GM21723 (cell line): ENCODE data around the gene LMO2.
A peak's percentile ranks its signal among the peaks of the same experiment; 100 is the strongest.
"Not testable (repeated sequence)": the region's sequence is repeated elsewhere in the genome, so short reads cannot be mapped to it uniquely, and the experiment has no call there.

ENCODE experiments used
- ATAC-seq: cut with Tn5 transposase; IDR thresholded peaks from one replicate; pipeline ENCODE4 v1.9.1; 2021; ENCODE audit warnings: mild to moderate bottlenecking, moderate library complexity; ENCODE audit not compliant: unreplicated experiment

LMO2 gene

DNA sequence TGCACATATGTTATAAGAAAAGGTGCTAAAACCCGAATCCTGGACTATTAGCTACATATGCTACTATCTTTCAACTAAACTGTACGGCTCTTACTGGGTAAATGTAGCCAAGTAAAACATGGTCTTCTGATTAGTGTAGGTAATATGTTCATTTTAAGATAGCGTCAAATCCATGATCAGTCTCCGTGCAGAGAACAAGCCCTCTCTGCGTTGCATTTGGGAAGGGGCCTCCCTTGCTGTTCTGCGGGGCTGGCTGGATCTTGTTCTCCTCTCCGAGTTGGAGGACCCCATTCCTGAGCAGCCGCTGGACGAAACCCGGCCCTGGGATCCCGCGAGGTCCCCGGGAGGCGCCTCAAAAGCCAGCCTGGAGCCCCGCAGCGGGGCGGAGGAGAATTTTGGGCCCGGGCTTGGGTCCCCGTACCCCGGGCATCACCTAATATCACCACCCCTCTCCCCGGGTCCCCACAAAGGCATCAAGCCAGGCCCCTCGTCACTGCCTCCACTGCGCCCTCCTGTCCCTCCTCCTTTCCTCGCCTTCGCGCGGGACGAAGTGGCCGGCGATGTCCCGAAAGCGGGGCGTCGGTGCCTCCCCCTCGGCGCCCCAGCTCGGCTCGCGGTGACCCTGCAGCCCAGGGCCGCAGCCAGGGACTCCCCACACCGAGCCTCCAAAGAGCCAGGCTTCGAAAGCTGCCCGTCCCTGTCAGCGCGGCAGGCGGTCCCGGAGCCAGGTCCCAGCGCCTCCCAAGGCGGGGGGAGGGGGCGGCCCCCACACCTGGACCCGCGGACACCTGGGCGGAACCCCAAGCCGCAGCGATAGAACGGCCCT is 63.1 kb downstream of the LMO2 start:
- ATAC-seq, result peak; percentile 32

DNA sequence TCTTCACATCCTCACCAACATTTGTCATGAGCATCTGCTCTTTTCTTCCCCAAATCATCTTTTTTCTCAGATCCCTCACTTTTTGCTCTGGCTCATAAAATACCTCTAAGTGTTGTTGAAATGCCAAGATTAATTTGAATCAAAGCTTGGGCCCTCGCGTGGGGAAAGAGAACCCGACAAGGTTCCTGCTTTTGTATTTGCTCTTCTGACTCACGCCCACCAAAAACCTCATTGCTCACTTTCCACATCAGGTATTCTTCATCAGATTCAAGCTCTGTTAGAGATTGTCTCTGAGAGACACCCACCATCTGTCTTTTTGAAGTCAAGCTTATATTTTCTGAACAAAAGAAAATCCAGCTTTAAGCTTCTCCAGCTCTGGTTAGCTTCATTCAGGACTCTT is 64.7 kb downstream of the LMO2 start:
- no peak for ATAC-seq

DNA sequence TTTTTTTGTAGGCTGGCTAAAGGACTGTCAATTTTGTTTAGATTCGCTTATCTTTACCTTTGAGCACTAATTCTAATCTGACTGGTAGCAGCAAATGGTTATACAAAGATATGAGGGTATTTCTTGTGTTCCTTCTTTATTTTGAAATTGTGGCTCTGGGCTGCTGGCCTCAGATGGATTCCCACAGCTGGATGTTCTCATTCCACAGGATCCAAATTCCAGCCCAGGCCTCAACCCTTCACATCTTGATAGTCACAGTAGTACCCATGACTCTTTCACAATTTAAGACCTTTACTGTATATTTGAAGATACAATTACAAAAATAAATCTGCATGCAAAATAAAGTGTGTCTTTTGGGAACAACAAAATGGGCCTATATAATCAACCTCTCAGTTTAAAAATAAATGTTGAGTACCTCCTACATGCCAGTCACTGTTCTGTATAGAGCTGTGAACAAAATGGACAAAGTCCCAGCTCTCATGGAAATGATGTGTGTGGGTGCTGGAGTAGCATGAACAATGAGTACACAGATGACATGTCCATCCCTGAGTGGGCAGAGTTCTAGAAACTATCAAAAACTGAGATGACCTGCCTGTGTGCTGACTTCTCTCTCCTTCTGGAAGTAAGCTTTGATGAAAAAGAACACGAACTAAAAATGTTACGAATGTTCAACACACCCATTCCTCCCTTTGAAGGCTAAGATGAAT is 65.9 kb downstream of the LMO2 start:
- ATAC-seq, result no peak

DNA sequence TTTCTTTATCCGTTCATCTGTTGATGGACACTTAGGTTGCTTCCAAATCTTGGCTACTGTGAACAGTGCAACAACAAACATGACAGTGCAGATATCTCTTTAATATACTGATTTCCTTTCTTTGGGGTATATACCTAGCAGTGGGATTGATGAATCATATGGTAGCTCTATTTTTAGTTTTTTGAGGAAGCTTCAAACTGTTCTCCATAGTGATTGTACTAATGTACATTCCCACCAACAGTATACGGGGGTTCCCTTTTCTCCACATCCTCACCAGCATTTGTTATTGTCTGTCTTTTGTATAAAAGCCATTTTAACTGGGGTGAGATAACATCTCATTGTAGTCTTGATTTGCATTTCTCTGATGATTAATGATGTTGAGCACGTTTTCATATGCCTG is 68.9 kb downstream of the LMO2 start:
- not testable (repeated sequence) for ATAC-seq

DNA sequence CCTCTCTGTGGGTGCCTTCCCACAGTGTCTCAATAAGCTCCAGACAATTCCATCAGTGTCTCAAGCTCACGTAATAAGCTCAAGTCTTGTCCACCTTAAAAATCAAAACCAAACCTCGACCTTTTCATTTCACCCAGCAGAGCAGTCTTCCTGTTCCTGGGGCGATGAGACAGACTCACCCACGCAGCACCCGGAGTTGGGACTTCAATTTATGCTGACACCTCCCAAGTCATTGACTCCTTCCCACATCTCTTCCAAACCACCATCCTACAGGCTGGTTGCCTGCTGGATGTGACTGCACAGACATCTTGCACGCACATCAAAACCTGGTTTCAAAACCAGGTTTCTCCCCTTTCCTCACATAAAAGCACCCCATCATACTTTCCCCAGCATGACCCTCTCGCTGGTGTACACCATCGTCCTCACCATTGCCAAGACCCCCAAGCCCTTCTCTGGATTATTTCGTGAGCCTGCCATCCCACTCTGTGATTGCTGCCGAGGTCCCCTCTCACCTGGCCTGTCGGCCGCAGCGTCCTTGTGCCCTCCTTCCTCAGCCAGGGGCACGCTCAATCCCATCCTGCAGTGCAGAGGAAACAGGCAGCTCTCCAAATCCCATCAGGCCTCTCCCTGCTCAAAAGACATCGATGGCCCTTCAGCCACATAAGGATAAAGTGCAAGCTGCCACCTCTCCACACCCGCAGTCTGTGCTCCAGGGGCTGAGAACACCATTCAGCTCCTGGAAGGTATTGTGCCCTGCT is 72.4 kb downstream of the LMO2 start:
- no peak for ATAC-seq
